Breast epithelium (tissue), 4 donors: Measurements from ENCODE around the gene PLA2G2F. TPM values are rescaled to one million over a fixed set of nuclear protein-coding genes. Genes with fewer than 3 reads are reported as not detected.

Experiments used
- DNase-seq, 2 donors: peaks; one replicate each; pipeline ENCODE4 v3.0.0-alpha.2; 2019; ENCODE audit warnings: low spot score in 2 of 2
- H3K27ac ChIP-seq, 2 donors: fragments of 200-600 bp; sonication (generic) in 1 of 2; one replicate each; pipeline ENCODE4 v1.5.1; 2016 to 2019; ENCODE audit warnings: mild to moderate bottlenecking in 1 of 2
- H3K27me3 ChIP-seq, 2 donors: fragments of 200-600 bp; sonication (generic) in 1 of 2; one replicate each; pipeline versions ENCODE4 v1.5.1 to v1.6.0; 2017 to 2019; ENCODE audit warnings: control low read depth in 1 of 2, mild to moderate bottlenecking in 1 of 2
- H3K36me3 ChIP-seq: fragments of 200-600 bp; one replicate; pipeline ENCODE4 v1.5.1; 2019
- H3K4me1 ChIP-seq, 2 donors: fragments of 200-600 bp; sonication (generic); one replicate each; pipeline ENCODE4 v1.5.1; 2016 to 2019; ENCODE audit warnings: control low read depth in 1 of 2
- H3K4me3 ChIP-seq, 3 donors: fragments of 200-600 bp; sonication (generic); 1 replicate in 2 of 3; 2 replicates in 1 of 3; pipeline ENCODE4 v1.5.1; 2016 to 2019; ENCODE audit warnings: mild to moderate bottlenecking in 3 of 3, moderate library complexity in 2 of 3
- H3K9me3 ChIP-seq, 2 donors: fragments of 200-600 bp; sonication (generic) in 1 of 2; one replicate each; pipeline ENCODE4 v1.5.1; 2016 to 2019; ENCODE audit warnings: control low read depth in 1 of 2
- CTCF ChIP-seq, 3 donors: fragments of 450-650 bp; IDR thresholded peaks; one replicate each; pipeline ENCODE4 v1.5.1; 2016 to 2017; ENCODE audit warnings: antibody characterized with exemption in 3 of 3, mild to moderate bottlenecking in 3 of 3, moderate library complexity in 3 of 3
- POLR2A ChIP-seq: fragments of 450-650 bp; IDR thresholded peaks from one replicate; pipeline ENCODE4 v1.6.1; 2016; ENCODE audit warnings: antibody characterized with exemption, mild to moderate bottlenecking, moderate library complexity
- POLR2AphosphoS5 ChIP-seq, 3 donors: sonication (generic); formaldehyde crosslinking; IDR thresholded peaks; one replicate each; pipeline ENCODE4 v1.6.1; 2017; ENCODE audit warnings: antibody characterized with exemption in 3 of 3
- intact Hi-C: fragments of 100-400 bp; cut with DNase I; formaldehyde crosslinking; loops from one replicate; pipeline ENCODE4 v1.15.1; 2023; ENCODE audit warnings: low total_unique reads
- total RNA-seq, 3 donors: library from RNA; depleted of rRNA; stranded (reverse); fragments of >200 nt; gene quantifications; one replicate each; pipeline ENCODE4 v1.1.0, GENCODE V29; 2016

PLA2G2F gene
- total RNA-seq, 3 donors from 2014 or later, result not detected

- TF ChIP-seq CTCF (IDR thresholded peaks at IDR 0.05), result no peak
- no peak for TF ChIP-seq POLR2AphosphoS5 (IDR thresholded peaks at IDR 0.05)
- TF ChIP-seq POLR2A, result no peak
These were observed 25.0 kb upstream of the PLA2G2F start for GRCh38 chr1:20114021-20114648.

DNA sequence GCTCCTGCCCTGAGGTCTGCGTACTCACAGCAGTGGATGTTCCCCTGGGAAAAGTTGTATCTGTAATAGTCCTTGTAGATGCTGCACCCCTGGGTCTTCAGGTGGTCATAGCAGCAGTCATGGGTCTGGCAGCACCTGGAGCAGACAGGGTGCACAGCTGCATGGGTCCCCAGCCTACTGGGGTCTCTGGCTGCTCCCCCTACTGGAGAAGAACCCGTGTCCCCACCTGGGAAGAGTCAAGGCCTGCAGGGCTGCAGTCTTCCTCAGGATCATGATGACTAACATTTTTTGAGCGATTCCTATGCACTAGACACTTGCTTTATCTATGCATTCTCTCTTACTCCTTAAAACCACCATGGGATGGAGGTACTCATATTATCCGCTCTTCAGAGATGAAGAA lies 23.6 kb upstream of the PLA2G2F start:
- Histone ChIP-seq H3K4me1 (no peaks in the 10 kb centered on the region), H3K27me3 (no peaks in the 10 kb centered on the region), H3K27ac (no peak overlapping the region), H3K9me3 (no peaks in the 10 kb centered on the region), H3K36me3 (no peaks in the 10 kb centered on the region), H3K4me3 (no peak overlapping the region)
- DNase-seq, result no peak
- intact Hi-C loops, result no loop called here
- TF ChIP-seq POLR2AphosphoS5 (IDR thresholded peaks at IDR 0.05), result no peak

More at GRCh38 chr1:20114021-20114648, 25.0 kb upstream of the PLA2G2F start:
- no peak overlapping the region for H3K4me3 ChIP-seq
- H3K36me3 ChIP-seq, result no peaks in the 10 kb centered on the region
- H3K27ac ChIP-seq, result no peak overlapping the region
- no peaks in the 10 kb centered on the region for H3K27me3 ChIP-seq
- intact Hi-C loops, result no loop called here
- no peaks in the 10 kb centered on the region for H3K9me3 ChIP-seq
- no peak for DNase-seq
- H3K4me1 ChIP-seq, result no peaks in the 10 kb centered on the region

DNA sequence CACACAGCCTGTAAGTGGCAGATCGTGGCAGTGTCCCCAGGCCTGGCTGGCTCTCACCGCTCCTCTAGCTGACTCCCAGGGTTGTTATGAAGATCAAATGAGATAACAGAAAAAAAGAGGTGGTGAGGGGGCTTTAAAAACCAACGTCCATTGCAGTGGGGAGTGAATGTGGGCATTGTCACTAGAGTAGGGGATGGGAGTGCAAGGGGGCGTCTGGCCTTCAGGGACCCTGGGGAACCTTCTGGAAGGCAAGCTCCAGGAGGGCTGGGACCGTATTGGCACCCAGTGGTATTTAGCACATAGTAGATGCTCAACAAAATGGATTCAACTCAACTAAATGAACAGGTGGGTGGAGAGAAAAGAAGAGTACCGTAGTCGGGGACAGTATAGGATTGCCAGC lies 23.2 kb upstream of the PLA2G2F start:
- no peak for DNase-seq
- Histone ChIP-seq H3K9me3 (no peaks in the 10 kb centered on the region), H3K4me3 (no peak overlapping the region), H3K27ac (no peak overlapping the region), H3K27me3 (no peaks in the 10 kb centered on the region), H3K4me1 (no peaks in the 10 kb centered on the region), H3K36me3 (no peaks in the 10 kb centered on the region)
- intact Hi-C loops, result no loop called here
- TF ChIP-seq POLR2AphosphoS5 (IDR thresholded peaks at IDR 0.05) (no peak), POLR2A (no peak), CTCF (IDR thresholded peaks at IDR 0.05) (no peak)

DNA sequence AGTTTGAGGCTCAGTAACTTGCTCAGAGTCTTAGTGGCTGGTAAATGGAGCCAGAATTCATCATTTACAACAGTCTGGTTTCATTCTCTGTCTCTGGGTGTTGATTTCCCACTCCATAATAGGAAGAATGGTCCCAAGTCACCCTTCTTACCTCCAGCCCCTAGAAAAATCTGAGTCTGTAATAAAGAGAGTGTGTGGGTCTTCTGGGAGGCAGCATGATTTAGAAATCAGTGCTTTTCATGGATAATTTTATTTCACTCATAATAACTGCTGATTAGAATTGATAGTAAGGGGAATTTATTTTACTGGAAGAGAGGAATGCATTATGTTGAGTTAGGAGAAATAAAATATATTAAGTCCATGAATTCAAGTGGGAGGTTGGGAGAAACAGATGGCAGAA lies 21.9 kb upstream of the PLA2G2F start:
- intact Hi-C loops, result no loop called here
- H3K27me3 ChIP-seq, result no peaks in the 10 kb centered on the region
- no peak overlapping the region for H3K4me3 ChIP-seq
- no peak for DNase-seq
- H3K4me1 ChIP-seq, result no peaks in the 10 kb centered on the region
- H3K36me3 ChIP-seq, result no peaks in the 10 kb centered on the region
- TF ChIP-seq CTCF (IDR thresholded peaks at IDR 0.05) (no peak), POLR2A (no peak), POLR2AphosphoS5 (IDR thresholded peaks at IDR 0.05) (no peak)
- no peak overlapping the region for H3K27ac ChIP-seq
- no peaks in the 10 kb centered on the region for H3K9me3 ChIP-seq

GRCh38 chr1:20119347-20119746 lies 19.8 kb upstream of the PLA2G2F start, which contains the start of gene PLA2G2D:
TSS of gene PLA2G2D (minus strand) at chr1:20119536. CDS start at chr1:20119498, 38 bp downstream.
- DNase-seq, result no peak
- H3K4me1 ChIP-seq, result no peaks in the 10 kb centered on the region
- H3K27me3 ChIP-seq, result no peaks in the 10 kb centered on the region
- intact Hi-C loops, result no loop called here
- no peaks in the 10 kb centered on the region for H3K9me3 ChIP-seq
- no peaks in the 10 kb centered on the region for H3K36me3 ChIP-seq
- TF ChIP-seq POLR2A (no peak), POLR2AphosphoS5 (IDR thresholded peaks at IDR 0.05) (no peak), CTCF (IDR thresholded peaks at IDR 0.05) (no peak)
- H3K4me3 ChIP-seq, result no peak within 1 kb of the TSS
- H3K27ac ChIP-seq, result no peak within 1 kb of the TSS
